Caco-2 (cell line): ENCODE data around the gene MT1A. TPM values are rescaled to one million over a fixed set of nuclear protein-coding genes. Genes with fewer than 3 reads are reported as not detected.

Experiments
- BruUV-seq: library from RNA; stranded (reverse); fragments of 400-500 nt; replicated peaks from 2 replicates; lab custom pipeline; 2021; lab: Mats Ljungman, UMichigan
- CTCF ChIA-PET: fragments of 300-600 bp; sonication (Branson Sonifier 250); formaldehyde crosslinking; loops from one replicate; lab custom pipeline; 2022; ENCODE audit warnings: antibody characterized with exemption; lab: Charles Lee
- POLR2A ChIA-PET: fragments of 300-600 bp; sonication (Branson Sonifier 250); formaldehyde crosslinking; loops from one replicate; lab custom pipeline; 2022; ENCODE audit warnings: antibody characterized with exemption; lab: Charles Lee
- DNase-seq, 2 experiments: peaks; one replicate each; pipeline versions ENCODE4 v3.0.0 to v3.0.0-alpha.2; 2020 to 2022
- H3K27me3 ChIP-seq: replicated peaks from 2 replicates; pipeline ENCODE4 v1.6.0; 2011; ENCODE audit warnings: low read length; ENCODE audit not compliant: control insufficient read depth, insufficient read depth
- H3K36me3 ChIP-seq: 2 replicates; pipeline ENCODE4 v1.5.1; 2011; ENCODE audit warnings: low read length; ENCODE audit not compliant: control insufficient read depth, insufficient read depth
- H3K4me1 ChIP-seq: fragments of 250-450 bp; sonication (Bioruptor Pico); 2 replicates; pipeline ENCODE4 v1.5.1; 2020; ENCODE audit warnings: mild to moderate bottlenecking
- H3K4me3 ChIP-seq: 2 replicates; pipeline ENCODE4 v1.5.1; 2011; ENCODE audit warnings: low read depth, mild to moderate bottlenecking, control low read depth, low read length
- H3K9me3 ChIP-seq: fragments of 250-450 bp; sonication (Bioruptor Pico); 2 replicates; pipeline ENCODE4 v1.5.1; 2020; ENCODE audit warnings: mild to moderate bottlenecking, moderate library complexity
- H3K27ac Mint-ChIP-seq: one replicate; pipeline ENCODE4 v1.8.0; 2022; ENCODE audit warnings: mixed read lengths; ENCODE audit not compliant: unreplicated experiment
- H3K27me3 Mint-ChIP-seq: one replicate; pipeline ENCODE4 v1.8.0; 2022; ENCODE audit warnings: mixed read lengths; ENCODE audit not compliant: insufficient read depth, unreplicated experiment
- H3K36me3 Mint-ChIP-seq: one replicate; pipeline ENCODE4 v1.8.0; 2022; ENCODE audit warnings: mild to moderate bottlenecking, mixed read lengths; ENCODE audit not compliant: insufficient read depth, unreplicated experiment
- H3K4me1 Mint-ChIP-seq: one replicate; pipeline ENCODE4 v1.8.0; 2022; ENCODE audit warnings: low read depth, mixed read lengths; ENCODE audit not compliant: unreplicated experiment
- H3K4me3 Mint-ChIP-seq: one replicate; pipeline ENCODE4 v1.8.0; 2022; ENCODE audit warnings: mild to moderate bottlenecking, moderate library complexity, mixed read lengths; ENCODE audit not compliant: unreplicated experiment
- H3K9me3 Mint-ChIP-seq: one replicate; pipeline ENCODE4 v1.8.0; 2022; ENCODE audit warnings: mixed read lengths; ENCODE audit not compliant: unreplicated experiment
- intact Hi-C: fragments of 100-400 bp; cut with micrococcal nuclease; formaldehyde crosslinking; loops from one replicate; pipeline ENCODE4 v1.10.0; 2022; ENCODE audit not compliant: unreplicated experiment
- total RNA-seq: library from RNA; stranded (reverse); gene quantifications from 2 replicates; pipeline ENCODE4 v1.2.3, GENCODE V29; 2022
- TF ChIP-seq, protein P1 (sequence below), 2 experiments: fragments of 200-600 bp in 1 of 2; IDR thresholded peaks; 1 replicate in 1 of 2; 2 replicates in 1 of 2; pipeline versions ENCODE4 v1.5.1 to v1.8.0; 2011 to 2022; ENCODE audit warnings: antibody characterized with exemption in 1 of 2, control low read depth in 1 of 2, inconsistent platforms in 1 of 2, low read depth in 1 of 2, low read length in 1 of 2, mild to moderate bottlenecking in 1 of 2, moderate library complexity in 1 of 2; ENCODE audit not compliant: insufficient read depth in 1 of 2, severe bottlenecking in 1 of 2, unreplicated experiment in 1 of 2

The MT1A gene
- total RNA-seq, 1 experiment from 2014 or later, result 2.5 TPM

DNA sequence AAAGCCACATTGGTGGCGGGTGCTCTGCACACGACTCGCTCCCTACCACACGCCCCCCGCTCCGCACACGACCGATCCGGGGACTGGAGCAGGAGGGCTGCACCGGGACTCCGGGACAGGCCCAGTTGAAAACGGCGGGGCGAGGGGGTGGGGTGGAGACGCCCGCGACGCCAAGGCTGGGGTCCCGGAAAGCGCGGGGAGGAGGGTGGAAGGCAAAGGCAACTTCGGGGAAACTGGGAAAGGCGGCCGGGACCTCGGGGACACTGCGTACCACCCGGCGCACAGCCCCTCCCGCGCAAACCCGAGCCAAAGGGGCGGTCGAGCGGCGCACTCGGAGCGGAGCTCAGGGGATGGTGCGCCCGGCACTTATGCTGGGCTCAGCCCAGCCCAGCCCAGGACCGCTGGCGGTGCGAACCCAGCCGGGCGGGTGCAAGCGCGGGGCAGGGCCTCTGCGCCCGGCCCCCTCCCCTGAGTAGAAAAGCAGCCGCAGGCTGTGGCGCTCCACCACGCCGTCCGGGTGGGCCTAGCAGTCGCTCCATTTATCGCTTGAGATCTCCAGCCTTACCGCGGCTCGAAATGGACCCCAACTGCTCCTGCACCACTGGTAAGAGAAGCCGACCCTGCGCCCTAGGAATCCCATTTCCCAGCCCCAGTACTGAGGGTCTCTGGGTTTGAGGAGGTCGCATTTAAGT lies 6.2 kb upstream of the MT1A start, which contains the start of gene MT1M:
MT1M (plus strand) TSS at position 504 of the 692 bp plus-strand sequence; CDS start at position 577, 73 bp downstream.
- H3K4me3 ChIP-seq, result peak within 1 kb of the TSS; percentile 26
- H3K27me3 ChIP-seq, result peaks cover 8% of the 10 kb centered on the region
- BruUV-seq, result no TSS peak
- peaks cover 5% of the 10 kb centered on the region for H3K4me1 Mint-ChIP-seq
- ChIA-PET CTCF (no interaction called here), POLR2A (no interaction called here)
- peak within 1 kb of the TSS; percentile 76 for H3K4me3 Mint-ChIP-seq
- peaks cover 28% of the 10 kb centered on the region for H3K27me3 Mint-ChIP-seq
- intact Hi-C loops, result no loop called here
- no peak for DNase-seq
- H3K27ac Mint-ChIP-seq, result no peak within 1 kb of the TSS
- H3K36me3 ChIP-seq, result no peaks in the 10 kb centered on the region
- H3K36me3 Mint-ChIP-seq, result no peaks in the 10 kb centered on the region
- no peaks in the 10 kb centered on the region for H3K9me3 ChIP-seq
- no peaks in the 10 kb centered on the region for H3K9me3 Mint-ChIP-seq
- no peaks in the 10 kb centered on the region for H3K4me1 ChIP-seq
- TF ChIP-seq, protein P1, sequence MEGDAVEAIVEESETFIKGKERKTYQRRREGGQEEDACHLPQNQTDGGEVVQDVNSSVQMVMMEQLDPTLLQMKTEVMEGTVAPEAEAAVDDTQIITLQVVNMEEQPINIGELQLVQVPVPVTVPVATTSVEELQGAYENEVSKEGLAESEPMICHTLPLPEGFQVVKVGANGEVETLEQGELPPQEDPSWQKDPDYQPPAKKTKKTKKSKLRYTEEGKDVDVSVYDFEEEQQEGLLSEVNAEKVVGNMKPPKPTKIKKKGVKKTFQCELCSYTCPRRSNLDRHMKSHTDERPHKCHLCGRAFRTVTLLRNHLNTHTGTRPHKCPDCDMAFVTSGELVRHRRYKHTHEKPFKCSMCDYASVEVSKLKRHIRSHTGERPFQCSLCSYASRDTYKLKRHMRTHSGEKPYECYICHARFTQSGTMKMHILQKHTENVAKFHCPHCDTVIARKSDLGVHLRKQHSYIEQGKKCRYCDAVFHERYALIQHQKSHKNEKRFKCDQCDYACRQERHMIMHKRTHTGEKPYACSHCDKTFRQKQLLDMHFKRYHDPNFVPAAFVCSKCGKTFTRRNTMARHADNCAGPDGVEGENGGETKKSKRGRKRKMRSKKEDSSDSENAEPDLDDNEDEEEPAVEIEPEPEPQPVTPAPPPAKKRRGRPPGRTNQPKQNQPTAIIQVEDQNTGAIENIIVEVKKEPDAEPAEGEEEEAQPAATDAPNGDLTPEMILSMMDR (IDR thresholded peaks at IDR 0.05; ENCODE audit: insufficient read depth in 1 of 2, low read depth in 1 of 2, low read length in 1 of 2, severe bottlenecking in 1 of 2, unreplicated experiment in 1 of 2), result no peak

DNA sequence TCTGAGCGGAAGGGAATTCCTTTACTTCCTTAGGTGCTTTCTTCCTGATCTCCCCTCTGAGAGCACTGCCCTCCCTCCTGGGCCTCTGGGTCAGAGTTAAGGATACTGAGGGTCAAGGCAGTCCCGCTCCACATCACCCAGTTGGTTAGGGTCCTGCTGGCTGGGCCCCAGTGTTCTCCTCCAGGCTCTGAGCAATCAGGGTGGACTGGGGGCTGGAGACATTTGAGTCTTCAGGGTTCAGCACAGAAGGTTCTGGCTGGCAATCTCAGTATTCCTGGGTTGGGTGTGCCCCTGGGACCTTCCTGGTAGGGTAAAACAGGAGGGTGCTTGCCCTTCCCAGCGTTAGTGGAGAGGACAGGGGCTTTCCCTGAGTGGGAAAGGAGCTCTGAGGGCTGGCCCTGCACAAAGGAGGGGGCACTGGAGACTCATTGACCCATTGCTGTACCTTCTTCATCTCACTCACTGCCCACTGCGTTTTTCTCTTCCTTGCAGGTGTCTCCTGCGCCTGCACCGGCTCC lies 5.6 kb upstream of the MT1A start:
- intact Hi-C loops, result no loop called here
- H3K4me1 ChIP-seq, result no peaks in the 10 kb centered on the region
- TF ChIP-seq, protein P1 (IDR thresholded peaks at IDR 0.05; ENCODE audit: insufficient read depth in 1 of 2, low read depth in 1 of 2, low read length in 1 of 2, severe bottlenecking in 1 of 2, unreplicated experiment in 1 of 2), result no peak
- peaks cover 10% of the 10 kb centered on the region for H3K27me3 ChIP-seq
- BruUV-seq, result no TSS peak
- DNase-seq, result no peak
- Mint-ChIP-seq H3K4me1 (peaks cover 5% of the 10 kb centered on the region), H3K27me3 (peaks cover 31% of the 10 kb centered on the region), H3K9me3 (no peaks in the 10 kb centered on the region), H3K4me3 (peak overlapping the region; percentile 76), H3K27ac (no peak overlapping the region), H3K36me3 (no peaks in the 10 kb centered on the region)
- no peaks in the 10 kb centered on the region for H3K36me3 ChIP-seq
- H3K9me3 ChIP-seq, result no peaks in the 10 kb centered on the region
- no peak overlapping the region for H3K4me3 ChIP-seq
- CTCF ChIA-PET, result no interaction called here
- POLR2A ChIA-PET, result no interaction called here

DNA sequence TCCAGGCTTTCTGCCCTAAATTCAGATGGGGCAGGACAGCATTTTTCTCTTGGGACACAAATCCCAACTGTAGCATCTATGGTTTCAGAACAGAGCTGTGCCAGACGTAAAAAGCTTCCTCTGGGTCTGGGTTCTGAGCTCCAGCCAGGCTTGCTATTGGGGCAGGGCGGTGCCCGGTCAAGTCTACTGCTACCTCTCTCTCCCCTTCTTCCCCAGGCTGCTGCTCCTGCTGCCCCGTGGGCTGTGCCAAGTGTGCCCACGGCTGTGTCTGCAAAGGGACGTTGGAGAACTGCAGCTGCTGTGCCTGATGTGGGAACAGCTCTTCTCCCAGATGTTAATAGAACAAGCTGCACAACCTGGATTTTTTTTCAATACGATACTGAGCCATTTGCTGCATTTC lies 4.9 kb upstream of the MT1A start:
- no TSS peak for BruUV-seq
- Histone ChIP-seq H3K4me3 (no peak overlapping the region), H3K36me3 (no peaks in the 10 kb centered on the region), H3K4me1 (no peaks in the 10 kb centered on the region), H3K27me3 (peaks cover 12% of the 10 kb centered on the region), H3K9me3 (no peaks in the 10 kb centered on the region)
- no peak for DNase-seq
- Mint-ChIP-seq H3K27ac (no peak overlapping the region), H3K9me3 (no peaks in the 10 kb centered on the region), H3K4me3 (no peak overlapping the region), H3K27me3 (peaks cover 32% of the 10 kb centered on the region), H3K36me3 (no peaks in the 10 kb centered on the region), H3K4me1 (peaks cover 5% of the 10 kb centered on the region)
- intact Hi-C loops, result no loop called here
- POLR2A ChIA-PET, result no interaction called here
- TF ChIP-seq, protein P1 (IDR thresholded peaks at IDR 0.05; ENCODE audit: insufficient read depth in 1 of 2, low read depth in 1 of 2, low read length in 1 of 2, severe bottlenecking in 1 of 2, unreplicated experiment in 1 of 2), result no peak
- CTCF ChIA-PET, result no interaction called here
